HL-60 (cell line): ENCODE data around the gene TMEM63B.

Source experiments
- GABPA ChIP-seq: IDR thresholded peaks from 2 replicates; pipeline ENCODE4 v1.6.1; 2012; ENCODE audit warnings: low read depth
- POLR2AphosphoS5 ChIP-seq: IDR thresholded peaks from 2 replicates; pipeline ENCODE4 v1.6.1; 2012; ENCODE audit warnings: low read depth
- SPI1 ChIP-seq: IDR thresholded peaks from 2 replicates; pipeline ENCODE4 v1.6.1; 2012; ENCODE audit warnings: low read depth, mild to moderate bottlenecking, borderline replicate concordance
- TF ChIP-seq, protein P1 (sequence below): IDR thresholded peaks from one replicate; pipeline ENCODE4 v1.5.1; 2011; ENCODE audit warnings: low read length, control low read depth, inconsistent platforms; ENCODE audit not compliant: insufficient read depth
- TF ChIP-seq, protein P2 (sequence below): IDR thresholded peaks from 2 replicates; pipeline ENCODE4 v1.6.1; 2012; ENCODE audit warnings: low read depth; ENCODE audit not compliant: insufficient replicate concordance

DNA sequence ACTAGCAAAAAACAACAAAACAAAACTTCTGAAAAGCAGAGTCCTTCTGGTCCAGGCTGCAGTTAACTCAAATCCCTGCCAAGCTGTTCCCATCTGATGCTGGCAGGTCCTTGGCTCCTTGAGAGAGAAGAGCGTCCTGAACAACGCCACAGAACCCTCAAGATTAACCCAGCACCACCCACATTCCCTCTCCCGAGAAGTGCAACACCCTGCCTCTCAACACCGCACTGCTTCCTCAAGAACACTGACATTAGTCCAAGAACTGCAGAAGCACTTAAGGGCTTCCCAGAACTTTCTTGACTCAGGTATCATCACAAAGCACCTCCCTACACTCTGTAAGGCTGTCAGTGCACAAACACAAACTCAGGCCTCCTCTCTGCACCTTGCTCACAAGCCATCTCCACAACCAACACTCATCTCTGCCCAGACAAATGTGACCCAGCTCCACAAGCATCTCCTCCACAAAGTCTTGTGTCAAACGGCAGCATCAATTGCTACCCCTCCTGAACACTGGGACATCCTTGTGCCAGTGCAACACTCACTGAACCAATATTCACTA, 7.6 kb upstream of the TMEM63B start:
- TF ChIP-seq, protein P1, sequence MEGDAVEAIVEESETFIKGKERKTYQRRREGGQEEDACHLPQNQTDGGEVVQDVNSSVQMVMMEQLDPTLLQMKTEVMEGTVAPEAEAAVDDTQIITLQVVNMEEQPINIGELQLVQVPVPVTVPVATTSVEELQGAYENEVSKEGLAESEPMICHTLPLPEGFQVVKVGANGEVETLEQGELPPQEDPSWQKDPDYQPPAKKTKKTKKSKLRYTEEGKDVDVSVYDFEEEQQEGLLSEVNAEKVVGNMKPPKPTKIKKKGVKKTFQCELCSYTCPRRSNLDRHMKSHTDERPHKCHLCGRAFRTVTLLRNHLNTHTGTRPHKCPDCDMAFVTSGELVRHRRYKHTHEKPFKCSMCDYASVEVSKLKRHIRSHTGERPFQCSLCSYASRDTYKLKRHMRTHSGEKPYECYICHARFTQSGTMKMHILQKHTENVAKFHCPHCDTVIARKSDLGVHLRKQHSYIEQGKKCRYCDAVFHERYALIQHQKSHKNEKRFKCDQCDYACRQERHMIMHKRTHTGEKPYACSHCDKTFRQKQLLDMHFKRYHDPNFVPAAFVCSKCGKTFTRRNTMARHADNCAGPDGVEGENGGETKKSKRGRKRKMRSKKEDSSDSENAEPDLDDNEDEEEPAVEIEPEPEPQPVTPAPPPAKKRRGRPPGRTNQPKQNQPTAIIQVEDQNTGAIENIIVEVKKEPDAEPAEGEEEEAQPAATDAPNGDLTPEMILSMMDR: no peak
- TF ChIP-seq POLR2AphosphoS5: no peak
- TF ChIP-seq GABPA: no peak
- TF ChIP-seq SPI1: no peak
- TF ChIP-seq, protein P2, sequence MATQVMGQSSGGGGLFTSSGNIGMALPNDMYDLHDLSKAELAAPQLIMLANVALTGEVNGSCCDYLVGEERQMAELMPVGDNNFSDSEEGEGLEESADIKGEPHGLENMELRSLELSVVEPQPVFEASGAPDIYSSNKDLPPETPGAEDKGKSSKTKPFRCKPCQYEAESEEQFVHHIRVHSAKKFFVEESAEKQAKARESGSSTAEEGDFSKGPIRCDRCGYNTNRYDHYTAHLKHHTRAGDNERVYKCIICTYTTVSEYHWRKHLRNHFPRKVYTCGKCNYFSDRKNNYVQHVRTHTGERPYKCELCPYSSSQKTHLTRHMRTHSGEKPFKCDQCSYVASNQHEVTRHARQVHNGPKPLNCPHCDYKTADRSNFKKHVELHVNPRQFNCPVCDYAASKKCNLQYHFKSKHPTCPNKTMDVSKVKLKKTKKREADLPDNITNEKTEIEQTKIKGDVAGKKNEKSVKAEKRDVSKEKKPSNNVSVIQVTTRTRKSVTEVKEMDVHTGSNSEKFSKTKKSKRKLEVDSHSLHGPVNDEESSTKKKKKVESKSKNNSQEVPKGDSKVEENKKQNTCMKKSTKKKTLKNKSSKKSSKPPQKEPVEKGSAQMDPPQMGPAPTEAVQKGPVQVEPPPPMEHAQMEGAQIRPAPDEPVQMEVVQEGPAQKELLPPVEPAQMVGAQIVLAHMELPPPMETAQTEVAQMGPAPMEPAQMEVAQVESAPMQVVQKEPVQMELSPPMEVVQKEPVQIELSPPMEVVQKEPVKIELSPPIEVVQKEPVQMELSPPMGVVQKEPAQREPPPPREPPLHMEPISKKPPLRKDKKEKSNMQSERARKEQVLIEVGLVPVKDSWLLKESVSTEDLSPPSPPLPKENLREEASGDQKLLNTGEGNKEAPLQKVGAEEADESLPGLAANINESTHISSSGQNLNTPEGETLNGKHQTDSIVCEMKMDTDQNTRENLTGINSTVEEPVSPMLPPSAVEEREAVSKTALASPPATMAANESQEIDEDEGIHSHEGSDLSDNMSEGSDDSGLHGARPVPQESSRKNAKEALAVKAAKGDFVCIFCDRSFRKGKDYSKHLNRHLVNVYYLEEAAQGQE: no peak
